ENCODE results near the gene DCP2.

DCP2 gene

DNA sequence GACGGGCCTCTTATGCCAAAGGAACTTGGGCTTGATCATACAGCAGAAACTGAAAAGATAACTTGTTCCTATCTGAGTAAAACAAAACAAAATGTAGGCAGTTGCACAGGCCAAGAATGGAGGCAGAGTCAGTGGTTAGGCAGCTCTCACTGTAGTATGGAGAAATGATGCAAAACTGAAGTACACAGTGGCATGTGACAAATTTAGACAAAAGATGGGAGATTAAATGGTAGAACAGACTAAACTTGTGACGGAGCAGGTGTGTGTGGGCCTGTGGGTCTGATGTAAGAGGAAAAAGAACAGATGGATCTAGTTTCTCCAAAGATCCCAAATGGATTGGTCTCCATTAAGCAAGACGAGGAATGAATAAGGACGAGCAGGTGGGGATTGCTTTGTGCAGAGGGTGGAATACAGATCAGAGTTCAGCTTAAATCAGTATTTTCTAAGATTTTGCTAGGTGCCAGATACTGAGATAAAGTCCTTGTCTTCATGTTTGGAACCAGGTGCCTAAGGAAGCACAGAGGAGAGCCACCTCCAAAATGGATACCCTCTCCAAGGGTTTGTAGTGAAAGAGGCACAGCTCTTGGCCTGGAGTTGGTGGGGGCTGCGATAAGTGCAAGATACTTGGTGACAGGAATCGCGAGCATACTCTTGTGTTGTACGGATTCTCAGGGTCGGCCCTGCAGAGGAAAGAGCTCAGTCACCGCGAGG, 722 bp upstream of the DCP2 start:
- DNase-seq (ENCODE audit: insufficient read length, low spot score) (no peak), FAIRE-seq (no peak)
- no peak for TF ChIP-seq POLR2A (IDR thresholded peaks at IDR 0.05; ENCODE audit: low read depth, low read length)

DNA sequence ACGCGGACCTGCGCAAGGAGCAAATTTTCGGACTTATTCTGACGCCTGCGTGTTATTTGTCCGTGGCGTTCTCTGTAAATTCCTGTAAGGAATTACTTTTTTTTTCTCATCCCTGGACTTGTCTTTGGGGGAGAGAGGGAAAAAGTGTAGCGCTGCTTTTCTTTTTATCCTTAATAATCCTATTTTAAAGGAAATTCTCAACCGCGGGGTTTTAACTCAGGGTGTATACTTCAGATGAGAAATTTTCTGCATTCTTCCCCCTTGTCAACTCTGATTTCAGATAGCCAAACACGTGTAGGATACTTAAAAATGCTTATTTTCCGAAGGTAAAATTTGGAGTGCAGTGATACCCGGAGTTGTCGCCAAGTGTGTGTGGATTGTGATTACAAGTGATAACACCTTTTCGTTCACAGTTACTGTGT, 853 bp downstream of the DCP2 start:
- no peak for TF ChIP-seq POLR2A (IDR thresholded peaks at IDR 0.05; ENCODE audit: low read depth, low read length)
- DNase-seq (ENCODE audit: insufficient read length, low spot score) = no peak
- no peak for FAIRE-seq

DNA sequence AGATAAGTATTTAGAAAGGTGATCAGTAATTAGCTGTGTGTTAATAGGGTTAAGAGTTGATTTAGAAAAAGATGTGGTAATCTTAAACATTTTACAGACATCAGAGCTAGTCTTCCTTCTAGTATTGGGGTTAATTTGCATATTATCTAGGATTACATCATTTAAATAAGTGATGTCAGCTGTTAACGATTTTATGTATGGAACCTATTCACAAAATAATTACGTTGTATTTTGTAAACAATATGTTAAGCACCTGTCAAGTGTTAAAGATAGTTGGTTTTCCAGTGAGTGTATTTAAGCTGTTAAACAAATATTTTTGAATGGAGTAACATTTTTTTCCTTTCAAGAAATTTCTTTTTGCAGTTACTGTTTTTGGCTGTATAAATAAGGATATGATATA, 2.2 kb downstream of the DCP2 start:
- DNase-seq (ENCODE audit: insufficient read length, low spot score) (no peak), FAIRE-seq (no peak)
- no peak for TF ChIP-seq POLR2A (IDR thresholded peaks at IDR 0.05; ENCODE audit: low read depth, low read length)

DNA sequence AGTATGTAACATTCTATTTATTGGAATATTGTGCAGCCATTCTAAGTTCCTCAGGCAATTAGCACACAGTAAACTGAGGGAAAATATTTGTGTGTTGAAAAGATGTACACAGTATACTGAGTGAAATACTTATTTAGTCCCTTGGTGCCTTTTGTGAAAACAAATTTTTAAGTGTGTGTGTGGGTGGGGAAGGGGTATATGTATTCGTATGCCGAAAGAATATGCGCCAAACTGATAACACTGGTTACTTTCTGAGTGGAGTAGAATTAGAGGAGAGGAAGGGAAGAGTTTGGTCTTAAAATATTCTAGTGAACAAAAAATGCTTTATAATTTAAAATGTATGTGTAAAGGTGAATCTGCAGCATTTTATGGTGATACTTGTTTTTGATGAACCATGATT, 3.1 kb downstream of the DCP2 start:
- TF ChIP-seq POLR2A (IDR thresholded peaks at IDR 0.05; ENCODE audit: low read depth, low read length) = no peak
- FAIRE-seq (no peak), DNase-seq (ENCODE audit: insufficient read length, low spot score) (no peak)

DNA sequence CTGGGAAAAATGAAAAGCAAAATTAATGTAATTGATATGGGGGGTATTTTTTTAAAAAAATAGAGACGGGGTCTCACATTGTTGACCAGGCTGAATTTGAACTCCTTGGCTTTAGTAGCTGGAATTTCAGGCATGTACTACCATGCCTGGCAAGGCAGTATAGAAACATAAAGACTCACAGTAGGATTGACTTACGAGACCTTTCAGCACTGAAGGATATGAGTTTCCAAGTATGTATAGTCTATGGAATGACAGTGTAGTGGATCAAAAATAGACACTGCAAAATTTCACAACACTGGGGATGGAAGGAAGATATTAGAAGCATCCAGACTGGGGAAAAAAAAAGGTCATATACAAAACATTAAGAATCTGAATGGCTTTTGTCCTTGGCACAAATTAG, 6.8 kb downstream of the DCP2 start:
- no peak for DNase-seq (ENCODE audit: insufficient read length, low spot score)
- TF ChIP-seq POLR2A (IDR thresholded peaks at IDR 0.05; ENCODE audit: low read depth, low read length) = no peak
- FAIRE-seq = peak; percentile 30

DNA sequence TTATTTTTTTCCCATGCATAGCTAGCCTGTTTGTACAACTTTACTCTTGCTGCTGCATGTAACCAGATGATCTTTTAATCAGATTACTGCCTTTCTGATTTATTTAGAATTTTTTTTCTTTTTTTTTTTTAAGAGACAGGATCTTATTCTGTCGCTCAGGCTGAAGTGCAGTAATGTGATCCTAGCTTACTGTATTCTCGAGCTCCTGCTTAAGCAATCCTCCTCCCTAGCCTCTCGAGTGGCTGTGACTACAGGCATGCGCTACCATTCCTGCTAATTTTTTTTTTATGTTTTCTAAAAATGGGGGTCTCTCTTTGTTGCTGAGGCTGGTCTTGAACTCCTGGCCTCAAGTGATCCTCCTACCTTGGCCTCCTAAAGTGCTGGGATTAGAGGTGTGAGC, 9.6 kb downstream of the DCP2 start:
- FAIRE-seq (no peak), DNase-seq (ENCODE audit: insufficient read length, low spot score) (no peak)
- no peak for TF ChIP-seq POLR2A (IDR thresholded peaks at IDR 0.05; ENCODE audit: low read depth, low read length)

DNA sequence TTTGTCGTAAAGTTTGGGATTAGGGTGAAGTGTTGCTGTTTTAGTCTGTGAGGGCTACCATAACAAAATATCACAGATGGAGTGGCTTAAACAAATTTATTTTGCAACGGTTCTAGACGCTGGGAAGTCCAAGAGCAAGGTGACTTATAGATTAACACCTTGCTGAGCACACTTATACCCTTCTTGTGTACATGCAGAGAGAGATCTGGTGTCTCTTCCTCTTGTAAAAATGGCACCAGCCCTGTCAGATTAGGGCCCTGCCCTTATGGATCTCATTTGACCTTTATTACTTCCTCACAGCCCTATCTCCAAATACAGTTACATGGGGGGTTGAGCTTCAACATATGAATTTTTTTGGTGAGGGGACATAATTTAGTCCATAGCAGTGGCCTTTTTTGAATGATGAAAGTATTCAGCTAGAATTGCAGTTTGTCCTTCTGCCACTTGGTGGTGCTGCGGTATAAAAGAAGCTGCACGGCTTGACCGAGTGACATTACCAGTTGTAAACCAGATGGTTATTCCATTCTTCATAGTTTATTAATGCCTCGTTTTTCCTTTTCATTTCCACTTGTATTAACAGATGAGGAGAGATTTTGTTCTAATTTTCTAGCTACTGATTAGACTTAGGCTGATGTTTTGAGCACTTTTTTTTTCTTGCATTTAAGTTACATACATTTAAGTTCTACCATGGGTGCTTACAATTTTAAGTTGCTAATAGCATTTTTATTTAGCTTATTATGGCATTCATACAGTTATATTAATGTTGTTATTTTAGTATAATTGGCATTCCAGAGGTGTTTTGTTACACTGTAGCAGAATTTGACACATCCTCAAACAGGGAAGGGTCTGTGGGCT, 19.4 kb downstream of the DCP2 start:
- DNase-seq (ENCODE audit: insufficient read length, low spot score) (no peak), FAIRE-seq (peak; percentile 94)
- no peak for TF ChIP-seq POLR2A (IDR thresholded peaks at IDR 0.05; ENCODE audit: low read depth, low read length)

DNA sequence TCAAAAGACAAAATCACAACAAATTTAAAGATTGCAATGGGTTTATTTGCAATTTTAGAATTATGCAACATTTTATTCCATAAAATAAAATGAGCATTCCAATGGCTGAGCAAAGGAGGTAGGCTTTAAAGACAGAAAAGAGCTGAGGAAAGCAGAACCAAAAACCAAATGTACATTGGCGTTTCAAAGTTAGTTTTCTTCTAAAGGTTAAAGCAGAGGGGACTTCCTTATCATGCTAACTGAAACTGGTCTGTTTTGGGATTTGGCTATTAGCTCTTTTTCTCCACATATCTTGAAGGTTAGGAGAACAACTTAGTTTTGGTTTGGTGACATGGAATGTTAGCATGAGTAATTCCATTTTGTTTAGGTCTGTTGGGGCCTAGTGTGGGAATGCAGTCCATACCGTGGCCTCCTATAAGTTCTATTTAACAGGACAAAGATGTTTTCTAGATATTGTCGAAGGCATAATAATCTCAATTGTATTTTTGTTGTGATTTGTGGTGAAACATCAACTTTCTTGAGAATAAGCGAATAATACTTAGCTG, 20.3 kb downstream of the DCP2 start:
- no peak for DNase-seq (ENCODE audit: insufficient read length, low spot score)
- no peak for TF ChIP-seq POLR2A (IDR thresholded peaks at IDR 0.05; ENCODE audit: low read depth, low read length)
- peak; percentile 74 for FAIRE-seq

DNA sequence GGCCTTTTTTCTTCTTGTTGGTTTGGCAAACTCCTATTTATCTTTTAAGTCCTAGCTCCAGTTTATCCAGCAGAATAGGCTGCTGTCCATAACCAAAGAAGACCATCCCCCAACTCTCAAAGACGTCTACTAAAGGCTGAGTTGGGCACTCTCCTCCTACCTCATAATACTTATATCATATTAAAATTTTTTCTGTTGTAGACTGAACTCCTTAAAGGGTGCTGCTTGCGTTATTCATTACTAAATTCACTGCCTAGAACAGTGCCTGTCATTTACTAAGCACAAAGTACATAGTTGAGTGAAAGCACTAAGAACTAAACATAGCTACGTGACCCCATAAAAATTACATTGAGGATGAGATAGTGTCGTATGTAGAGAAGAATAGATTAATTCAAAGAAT, 21.7 kb downstream of the DCP2 start:
- TF ChIP-seq POLR2A (IDR thresholded peaks at IDR 0.05; ENCODE audit: low read depth, low read length) = no peak
- no peak for DNase-seq (ENCODE audit: insufficient read length, low spot score)
- FAIRE-seq = no peak

DNA sequence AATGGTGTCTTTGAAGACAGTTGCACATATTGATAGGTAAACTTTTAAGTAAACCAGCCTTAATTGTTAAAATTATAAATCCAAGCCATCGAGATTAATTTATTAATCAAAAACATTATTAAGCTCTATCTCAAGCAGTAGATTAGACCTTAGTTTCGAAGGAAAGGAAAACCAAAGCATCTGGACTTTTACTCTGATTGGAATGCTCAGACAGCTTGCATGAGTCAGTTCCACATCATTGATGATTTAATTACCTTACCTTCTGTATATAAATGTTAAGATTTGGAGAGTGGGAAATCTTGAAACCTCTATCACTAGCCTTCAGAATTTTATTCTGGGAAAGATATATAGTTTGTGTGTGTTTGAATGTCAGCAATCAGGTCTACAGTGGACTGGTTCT, 23.9 kb downstream of the DCP2 start:
- FAIRE-seq (no peak), DNase-seq (ENCODE audit: insufficient read length, low spot score) (no peak)
- TF ChIP-seq POLR2A (IDR thresholded peaks at IDR 0.05; ENCODE audit: low read depth, low read length) = no peak

DNA sequence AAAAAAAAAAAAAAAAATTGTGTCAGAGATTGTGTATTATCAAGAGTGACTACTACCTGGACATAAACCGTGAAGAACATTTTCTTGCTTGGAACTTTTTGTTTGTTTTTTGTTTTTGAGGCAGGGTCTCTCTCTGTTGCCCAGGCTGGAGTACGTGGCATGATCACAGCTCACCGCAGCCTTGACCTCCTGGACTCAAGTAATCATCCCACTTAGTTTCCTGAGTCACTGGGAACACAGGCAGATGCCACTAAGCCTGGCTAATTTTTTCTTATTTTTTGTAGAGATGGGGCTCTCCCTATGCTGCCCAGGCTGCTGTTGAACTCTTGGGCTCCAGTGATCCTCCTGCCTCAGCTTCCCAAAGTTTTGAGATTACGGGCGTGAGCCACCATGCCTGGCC, 25.8 kb downstream of the DCP2 start:
- no peak for DNase-seq (ENCODE audit: insufficient read length, low spot score)
- no peak for FAIRE-seq
- TF ChIP-seq POLR2A (IDR thresholded peaks at IDR 0.05; ENCODE audit: low read depth, low read length) = no peak

DNA sequence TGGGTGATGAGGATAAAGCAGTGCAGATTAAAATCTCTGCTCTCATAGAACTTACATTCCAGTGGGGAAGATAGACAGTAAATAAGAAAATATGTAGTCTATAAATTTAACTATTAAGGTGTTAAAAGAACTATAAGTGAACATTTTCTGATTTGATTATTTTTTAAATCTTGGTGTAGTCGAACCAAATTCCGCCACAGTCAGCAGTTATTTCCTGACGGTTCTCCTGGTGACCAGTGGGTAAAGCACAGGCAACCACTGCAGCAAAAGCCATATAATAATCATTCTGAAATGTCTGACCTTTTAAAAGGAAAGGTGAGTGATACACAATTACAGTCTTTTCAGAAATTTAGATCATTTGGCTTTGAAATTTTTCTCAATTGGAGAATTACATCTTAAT, 27.2 kb downstream of the DCP2 start:
- DNase-seq (ENCODE audit: insufficient read length, low spot score) (no peak), FAIRE-seq (no peak)
- no peak for TF ChIP-seq POLR2A (IDR thresholded peaks at IDR 0.05; ENCODE audit: low read depth, low read length)

DNA sequence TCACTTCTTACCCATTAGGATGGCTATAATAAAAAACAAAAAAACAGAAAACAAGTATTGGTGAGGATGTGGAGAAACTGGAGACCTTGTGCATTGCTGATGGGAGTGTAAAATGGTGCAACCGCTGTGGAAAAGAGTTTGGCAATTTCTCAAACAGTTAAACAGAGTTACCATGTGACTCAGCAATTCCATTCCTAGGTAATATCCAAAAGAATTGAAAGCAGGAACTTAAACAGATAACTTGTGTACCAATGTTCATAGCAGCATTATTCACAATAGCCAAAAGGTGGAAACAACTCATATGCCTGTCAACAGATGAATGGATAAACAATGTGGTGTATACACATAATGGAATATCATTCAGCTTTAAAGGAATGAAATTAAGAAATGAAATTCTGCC, 28.9 kb downstream of the DCP2 start:
- FAIRE-seq = peak; percentile 72
- no peak for TF ChIP-seq POLR2A (IDR thresholded peaks at IDR 0.05; ENCODE audit: low read depth, low read length)

DNA sequence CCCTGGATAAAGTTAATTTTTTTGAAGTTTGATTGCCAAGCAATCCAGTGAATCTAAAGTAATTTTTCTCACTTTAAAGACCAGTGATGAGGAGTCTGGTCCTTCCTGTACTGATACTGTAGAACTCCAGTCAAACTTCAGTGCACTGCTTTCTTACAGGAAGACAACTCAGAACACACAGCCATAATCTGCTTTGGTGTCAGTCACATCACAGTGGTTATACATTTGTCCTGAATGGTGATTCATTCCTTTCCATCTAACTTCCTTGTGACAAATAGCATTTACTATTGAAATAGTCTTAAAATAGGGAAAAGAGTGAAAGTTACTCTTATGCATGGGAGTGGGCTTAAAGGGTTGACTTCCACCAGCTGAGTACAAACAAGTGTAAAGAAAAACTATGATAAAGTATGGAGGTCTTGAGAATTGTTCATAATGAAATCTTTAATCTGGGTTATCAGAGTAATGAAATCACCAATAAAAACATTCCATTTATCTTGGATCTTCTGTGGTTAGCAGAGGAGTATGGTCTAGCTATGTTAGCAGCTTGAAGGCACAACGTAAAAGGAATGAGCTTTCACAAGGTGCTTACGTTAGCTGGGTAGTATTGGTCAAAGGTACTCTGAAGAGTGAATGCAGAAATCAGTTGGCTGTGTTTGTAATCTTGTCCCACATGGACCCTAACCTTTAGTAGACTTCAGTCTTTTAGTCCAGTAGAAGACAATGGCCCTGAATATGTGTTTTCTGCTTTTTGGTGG, 41.5 kb downstream of the DCP2 start:
- TF ChIP-seq POLR2A (IDR thresholded peaks at IDR 0.05; ENCODE audit: low read depth, low read length) = no peak
- no peak for DNase-seq (ENCODE audit: insufficient read length, low spot score)
- peak; percentile 85 for FAIRE-seq

More for the DNA sequence above, 28.9 kb downstream of the DCP2 start:
- DNase-seq (ENCODE audit: insufficient read length, low spot score) = no peak
